Ureter (tissue), 1 donor: ENCODE measurements around the gene POLRMT. TPM values are rescaled to one million over a fixed set of nuclear protein-coding genes. Genes with fewer than 3 reads are reported as not detected.
"Not testable (repeated sequence)": the region's sequence is repeated elsewhere in the genome, so short reads cannot be mapped to it uniquely, and the experiment has no call there.

Experiments used
- DNase-seq: peaks from one replicate; pipeline ENCODE4 v3.0.0-alpha.2; 2020; ENCODE audit warnings: low spot score
- total RNA-seq: library from RNA; stranded (reverse); gene quantifications from one replicate; pipeline ENCODE4 v1.2.4, GENCODE V29; 2023
- donor health status: DM: yes; HTN: yes; CAD: no.

The POLRMT gene
- total RNA-seq, 1 donor from 2014 or later: 56.4 TPM

DNA sequence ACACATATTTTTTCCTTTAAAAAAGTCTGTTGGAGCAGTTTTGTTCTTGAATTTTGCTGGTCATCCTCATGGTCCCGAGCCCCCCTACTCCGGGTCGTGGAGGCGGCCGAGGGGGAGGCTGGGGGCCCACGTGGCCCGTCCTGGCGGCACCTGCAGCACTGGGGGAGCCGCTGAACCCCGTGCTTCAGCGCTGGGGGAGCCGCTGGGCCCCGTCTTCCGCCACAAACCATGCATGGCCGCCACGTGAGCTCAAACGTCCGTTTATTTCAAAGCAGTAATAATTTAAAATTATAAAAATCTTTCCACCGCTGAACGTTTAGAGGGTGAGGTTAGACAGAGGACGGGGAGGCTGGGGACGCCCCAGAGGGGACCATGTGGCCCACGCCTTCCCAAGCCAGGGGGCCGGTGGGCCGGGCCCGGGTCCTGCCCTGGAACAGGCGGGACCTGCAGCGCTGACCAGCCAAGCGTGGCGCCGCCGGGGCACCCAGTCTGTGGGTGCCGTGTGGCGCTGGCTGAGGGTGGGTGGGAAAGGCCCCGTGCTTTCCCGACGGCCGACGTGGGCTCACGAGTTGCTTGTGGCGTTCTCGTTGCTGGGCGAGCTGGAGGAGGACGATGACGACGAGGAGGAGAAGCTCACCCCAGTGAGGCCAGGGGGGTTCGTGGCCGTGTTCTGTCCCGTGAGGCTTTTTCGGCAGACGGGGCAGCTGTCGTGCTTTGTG, 14.4 kb upstream of the POLRMT start:
- no peak for DNase-seq

DNA sequence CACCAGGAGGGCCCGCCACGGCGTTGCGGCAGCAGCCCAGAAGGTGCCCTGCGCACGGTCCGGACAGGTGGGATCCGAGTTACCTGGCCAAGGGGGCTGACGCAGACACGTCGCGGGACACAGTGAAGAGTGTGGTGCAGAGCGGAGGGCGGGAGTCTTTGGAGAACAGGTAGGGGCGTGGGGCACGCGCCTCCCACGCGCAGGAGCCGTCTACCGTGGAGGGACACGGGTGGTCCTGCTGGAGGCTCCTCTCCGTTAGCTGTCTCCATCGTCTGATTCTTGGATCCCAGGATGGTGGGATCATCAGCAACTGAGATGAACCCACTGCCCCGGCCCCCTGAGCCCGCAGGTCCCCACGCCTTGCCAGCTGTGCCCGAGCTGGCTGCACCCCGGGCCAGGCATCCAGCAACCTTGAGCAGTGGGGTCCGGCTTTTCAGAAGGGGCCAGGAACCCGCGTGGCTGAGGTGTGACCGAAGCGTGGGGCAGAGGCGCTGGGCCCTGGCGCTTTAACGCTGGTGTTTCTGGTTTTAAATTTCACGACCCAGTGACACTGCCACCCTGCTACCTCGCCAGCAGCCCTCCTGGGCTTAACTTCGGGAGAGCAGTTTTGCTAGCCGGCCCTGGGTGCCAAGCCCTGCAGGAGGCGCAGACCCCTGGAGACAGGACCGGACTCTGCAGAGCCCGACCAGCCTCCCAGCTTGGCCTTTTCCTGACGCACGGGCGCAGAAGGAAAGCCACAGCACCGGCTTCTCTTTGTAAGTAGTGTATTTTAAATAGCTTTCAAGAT, 13.6 kb upstream of the POLRMT start:
- no peak for DNase-seq

DNA sequence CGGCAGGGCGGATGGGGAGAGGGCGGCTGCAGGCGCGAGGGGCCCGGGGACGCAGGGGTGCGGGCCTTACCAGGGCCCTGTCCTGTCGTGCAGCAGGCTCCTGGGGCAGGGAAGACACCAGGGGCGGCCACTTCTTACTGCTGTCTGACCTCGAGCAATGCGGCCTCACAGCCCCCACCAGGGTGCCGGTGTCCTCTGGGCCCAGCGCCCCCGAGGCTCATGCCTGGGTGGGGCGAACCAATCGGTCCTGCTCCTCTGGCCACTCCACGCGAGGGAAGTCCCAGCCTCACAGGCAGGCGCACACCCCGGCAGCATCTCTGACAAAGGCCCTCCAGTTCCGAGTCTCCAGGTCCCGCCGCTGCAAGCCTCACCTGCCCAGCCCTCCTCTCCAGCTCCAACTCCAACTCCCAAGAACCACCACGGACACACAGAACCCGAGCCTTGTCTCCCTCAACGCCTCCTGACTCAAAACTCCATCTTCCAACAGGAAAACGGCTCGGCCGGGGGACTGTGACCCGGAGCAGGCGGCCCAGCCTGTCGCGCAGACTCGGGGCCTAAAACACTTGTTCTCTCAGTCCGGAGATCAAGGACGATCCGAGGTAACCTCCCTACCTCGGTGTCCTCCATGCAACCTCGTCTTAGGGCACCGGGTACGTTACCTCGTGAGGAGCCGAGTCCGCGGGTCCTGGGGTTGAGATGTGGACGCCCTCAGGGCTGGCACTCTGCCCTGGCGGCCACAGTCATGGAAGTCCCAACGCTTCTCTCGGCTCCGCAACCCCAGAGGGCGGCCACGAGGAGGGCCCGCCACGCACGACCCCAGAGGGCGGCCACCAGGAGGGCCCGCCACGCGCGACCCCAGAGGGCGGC, 12.8 kb upstream of the POLRMT start:
- DNase-seq: no peak

DNA sequence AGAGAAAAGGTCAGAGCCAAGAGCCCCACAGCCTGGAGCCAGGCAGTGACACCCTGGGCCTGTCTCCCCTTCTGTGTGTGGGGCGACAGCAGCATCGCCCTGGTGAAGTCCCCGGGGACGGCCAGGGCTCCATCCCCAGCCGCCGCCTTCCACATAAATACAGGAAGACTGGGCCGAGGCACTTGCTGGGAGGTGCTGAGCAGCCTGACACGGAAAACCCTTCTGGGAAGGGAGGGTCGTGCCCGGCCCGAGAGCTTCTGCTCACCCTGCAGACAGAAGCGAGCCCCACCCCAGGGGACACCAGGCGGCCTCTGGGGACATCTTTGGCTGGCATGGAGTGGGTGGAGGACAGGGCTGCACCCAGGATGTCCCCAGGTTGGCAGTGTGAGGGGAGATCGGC, 11.5 kb upstream of the POLRMT start:
- no peak for DNase-seq

DNA sequence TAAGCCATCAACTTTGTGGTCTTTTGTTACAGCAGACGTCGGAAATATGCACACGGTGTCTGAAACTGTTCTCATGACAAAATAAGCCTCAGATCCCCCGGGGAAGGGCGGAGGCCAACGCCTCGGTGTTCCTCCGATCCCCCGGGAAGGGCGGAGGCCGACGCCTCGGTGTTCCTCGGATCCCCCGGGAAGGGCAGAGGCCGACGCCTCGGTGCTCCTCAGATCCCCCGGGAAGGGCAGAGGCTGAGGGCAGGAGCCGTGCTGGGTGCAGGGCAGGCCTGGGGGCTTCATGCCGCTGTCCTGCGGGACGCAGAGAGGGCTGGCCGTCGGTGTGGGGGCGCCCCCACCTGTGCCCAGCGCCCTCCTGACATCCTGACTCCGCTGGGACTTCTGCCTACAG, 11.0 kb upstream of the POLRMT start:
- no peak for DNase-seq

DNA sequence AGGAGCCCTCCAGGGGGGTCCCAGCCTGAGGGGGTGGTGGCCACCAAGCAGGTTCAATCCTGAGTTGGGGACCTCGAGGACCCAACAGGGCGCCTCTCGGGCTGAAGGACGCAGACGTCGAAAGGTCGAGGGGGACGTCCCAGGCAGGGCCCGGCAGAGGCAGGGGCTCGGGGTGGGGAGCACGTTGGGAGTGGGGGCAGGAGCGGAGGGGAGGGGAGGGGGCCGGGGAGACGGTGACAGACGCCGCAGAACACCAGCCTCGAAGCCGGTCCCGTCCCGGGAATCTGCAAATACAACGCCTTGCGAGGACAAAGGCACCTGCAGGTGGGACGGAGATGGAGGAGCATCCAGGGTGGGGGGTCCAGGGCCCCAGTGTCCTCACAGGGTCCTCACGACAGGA, 10.4 kb upstream of the POLRMT start:
- no peak for DNase-seq

DNA sequence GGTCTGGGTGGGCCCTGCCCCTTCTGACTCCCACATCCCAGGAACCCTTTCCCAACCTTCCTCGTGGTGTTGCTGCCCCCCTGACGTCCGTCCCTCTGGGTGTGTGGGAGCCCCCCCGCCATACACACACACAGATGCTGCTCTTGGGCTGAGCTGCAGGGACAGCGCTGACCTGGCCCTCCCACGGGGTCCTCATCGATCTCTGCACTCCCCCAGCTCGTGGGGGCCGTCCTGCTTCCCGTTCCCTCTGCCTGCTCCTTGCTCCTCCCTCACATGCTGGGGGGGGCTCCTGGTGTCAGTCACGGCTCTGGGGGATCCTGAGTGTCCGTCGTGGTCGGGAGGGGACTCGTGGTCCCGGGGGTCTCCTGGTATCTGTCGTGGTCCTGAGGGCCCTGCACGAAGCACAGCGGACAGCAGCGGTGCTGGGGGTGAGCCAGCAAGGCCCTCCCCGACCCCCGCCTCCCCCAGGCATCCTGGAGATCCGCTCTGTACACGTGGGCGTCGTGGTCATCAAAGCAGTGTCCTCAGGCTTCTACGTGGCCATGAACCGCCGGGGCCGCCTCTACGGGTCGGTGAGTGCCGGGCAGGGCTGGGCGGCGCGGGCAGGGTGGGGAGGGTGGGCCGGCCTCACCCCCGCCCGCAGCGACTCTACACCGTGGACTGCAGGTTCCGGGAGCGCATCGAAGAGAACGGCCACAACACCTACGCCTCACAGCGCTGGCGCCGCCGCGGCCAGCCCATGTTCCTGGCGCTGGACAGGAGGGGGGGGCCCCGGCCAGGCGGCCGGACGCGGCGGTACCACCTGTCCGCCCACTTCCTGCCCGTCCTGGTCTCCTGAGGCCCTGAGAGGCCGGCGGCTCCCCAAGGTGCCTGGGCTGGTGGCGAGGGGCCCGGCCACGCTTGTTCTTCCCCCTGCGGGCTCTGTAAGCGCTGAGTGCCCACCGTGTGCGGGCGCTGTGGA, 9.7 kb upstream of the POLRMT start:
- DNase-seq: no peak

DNA sequence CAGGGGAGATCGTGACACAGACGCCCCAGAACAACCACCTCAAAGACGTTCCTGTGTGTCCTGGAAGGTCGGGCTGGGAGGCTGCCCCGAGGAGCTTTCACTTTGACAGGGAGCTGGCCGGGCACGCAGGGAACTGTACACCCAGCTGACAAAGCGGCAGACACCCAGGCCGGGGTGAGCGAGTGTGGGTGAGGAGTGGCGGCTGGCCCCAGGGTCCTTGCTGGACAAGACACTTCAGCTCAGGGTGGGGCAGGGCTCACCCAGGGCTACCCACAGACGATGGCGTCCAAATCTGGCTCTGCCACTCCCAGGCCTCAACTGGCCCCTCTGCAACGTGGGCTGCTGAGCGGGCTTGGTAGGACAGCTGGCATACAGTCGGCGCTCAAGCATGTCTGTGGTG, 8.4 kb upstream of the POLRMT start:
- no peak for DNase-seq

DNA sequence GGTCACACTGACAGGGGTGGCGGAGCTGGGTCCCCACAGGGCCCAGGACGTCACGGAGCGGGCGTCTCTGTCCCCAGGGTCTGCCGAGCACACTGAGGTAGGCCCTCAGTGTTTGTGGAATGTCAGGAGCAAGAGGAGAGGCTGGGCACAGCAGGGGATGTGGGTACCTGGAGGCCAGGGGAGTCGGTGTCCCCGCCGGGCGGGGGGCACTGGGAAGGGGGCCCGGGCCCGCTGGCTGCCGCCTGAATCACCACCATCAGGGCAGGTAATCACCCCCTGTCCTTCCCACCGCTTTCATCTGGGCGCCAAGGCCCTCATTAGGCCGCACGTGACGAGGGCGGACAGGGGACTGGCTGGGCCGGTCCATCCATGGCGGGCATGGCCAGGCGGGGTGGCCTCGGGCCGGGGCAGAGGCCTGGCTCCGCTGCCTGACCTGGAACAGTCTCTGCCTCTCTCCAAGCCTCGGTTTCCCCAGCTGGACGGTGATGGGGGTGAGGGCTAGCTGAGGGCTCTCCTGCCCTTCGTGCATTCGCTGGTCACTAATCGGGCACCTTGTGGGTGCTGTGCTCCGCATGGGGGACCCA, 7.4 kb upstream of the POLRMT start:
- DNase-seq: no peak

DNA sequence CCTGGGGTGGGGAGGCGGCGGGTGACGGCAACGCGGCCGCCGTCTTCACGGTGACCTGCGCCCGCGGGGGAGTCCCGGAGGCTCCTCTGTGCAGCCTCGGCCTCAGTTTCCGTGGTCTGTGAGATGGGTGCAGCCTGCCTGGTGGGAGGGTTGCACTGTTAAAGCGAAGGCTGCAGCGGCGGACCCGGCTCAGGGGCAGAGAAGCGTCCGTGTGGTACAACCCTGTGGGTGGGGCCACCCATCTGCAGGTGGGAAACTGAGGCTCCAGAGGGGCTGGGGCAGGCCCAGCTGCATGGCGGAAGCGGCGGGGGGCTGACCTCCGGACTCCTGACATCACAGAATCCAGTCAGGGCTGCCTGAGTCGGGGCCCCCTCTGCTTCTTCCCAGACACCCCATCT, 6.8 kb upstream of the POLRMT start:
- no peak for DNase-seq

DNA sequence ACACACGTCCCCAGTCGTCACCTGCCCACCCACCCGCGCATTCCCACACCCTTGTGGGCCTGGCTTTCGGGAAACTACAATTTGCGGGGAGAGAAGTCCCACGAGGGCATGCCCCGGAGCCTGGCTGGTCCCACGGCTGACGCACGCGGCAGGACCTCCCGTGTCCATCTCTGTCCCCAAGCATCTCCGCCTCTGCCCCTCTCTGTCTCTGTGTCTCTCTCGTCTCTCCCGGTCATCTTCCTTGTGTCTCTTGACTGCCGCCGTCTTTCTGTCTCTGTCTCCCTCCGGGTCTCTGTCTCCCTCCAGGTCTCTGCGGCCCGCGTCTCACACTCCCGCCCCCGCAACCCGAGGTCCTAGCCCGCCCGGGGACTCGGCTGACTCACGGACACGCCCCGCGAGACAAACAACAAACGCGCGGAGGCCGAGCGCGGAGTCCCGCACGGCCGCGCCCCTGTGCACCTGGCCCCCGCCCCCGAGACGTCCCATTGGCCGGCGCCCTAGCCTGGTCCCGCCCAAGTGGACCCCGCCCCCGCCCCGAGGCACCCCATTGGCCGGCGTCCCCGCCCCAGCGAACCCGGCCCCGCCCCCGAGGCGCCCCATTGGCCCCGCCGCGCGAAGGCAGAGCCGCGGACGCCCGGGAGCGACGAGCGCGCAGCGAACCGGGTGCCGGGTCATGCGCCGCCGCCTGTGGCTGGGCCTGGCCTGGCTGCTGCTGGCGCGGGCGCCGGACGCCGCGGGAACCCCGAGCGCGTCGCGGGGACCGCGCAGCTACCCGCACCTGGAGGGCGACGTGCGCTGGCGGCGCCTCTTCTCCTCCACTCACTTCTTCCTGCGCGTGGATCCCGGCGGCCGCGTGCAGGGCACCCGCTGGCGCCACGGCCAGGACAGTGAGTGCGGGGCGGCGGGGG, 6.2 kb upstream of the POLRMT start, which contains the start of gene FGF22:
FGF22 (plus strand) TSS at position 627 of the 908 bp plus-strand sequence; CDS start at position 674, 47 bp downstream.
- peak; percentile 91 for DNase-seq

DNA sequence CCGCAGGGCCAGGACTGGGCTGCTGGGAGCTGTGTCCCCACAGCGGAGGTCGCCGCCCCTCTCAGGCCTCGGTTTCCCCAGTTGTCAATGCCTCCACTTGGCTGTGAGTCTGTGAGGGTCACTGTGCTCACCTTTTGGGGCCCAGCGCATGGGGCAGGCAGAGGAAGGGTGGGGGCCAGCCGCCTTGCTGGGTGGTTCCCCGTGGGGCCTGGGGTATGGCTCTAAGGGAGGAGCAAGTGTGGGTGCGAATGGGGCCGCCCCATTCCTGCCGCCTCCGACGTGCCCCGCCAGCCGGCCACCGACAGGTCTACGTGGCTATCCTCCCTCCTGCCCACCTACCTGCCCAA, 5.5 kb upstream of the POLRMT start:
- no peak for DNase-seq

DNA sequence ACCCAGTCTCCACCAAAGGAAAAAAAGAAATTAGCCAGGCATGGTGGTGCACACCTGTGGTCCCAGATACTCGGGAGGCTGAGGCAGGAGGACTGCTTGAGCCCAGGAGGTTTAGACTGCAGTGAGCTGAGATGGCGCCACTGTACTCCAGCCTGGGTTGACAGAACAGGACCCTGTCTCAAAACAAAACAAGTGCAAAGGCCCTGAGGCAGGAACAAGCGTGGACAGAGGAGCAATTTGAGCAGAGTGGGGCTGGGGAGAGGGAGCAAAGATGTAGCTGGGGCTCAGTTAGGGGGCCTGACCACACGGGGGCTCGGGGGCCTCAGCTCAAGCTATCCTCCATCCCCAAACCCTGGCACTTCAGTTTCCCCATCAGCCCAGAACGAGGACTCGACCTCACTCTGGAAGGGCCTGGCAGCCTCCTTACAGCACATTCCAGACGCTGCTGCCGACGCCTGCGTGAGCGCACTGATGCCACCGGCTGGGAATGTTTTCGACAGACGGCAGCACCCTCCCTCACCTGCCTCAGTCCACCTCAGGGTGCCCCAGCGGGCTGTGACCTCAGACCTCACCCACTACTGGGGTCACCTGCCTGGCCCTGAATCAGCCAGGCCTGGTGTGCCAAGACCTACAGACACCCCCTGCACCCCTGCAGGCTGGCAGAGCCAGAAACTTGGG, 1.8 kb upstream of the POLRMT start:
- DNase-seq: no peak

DNA sequence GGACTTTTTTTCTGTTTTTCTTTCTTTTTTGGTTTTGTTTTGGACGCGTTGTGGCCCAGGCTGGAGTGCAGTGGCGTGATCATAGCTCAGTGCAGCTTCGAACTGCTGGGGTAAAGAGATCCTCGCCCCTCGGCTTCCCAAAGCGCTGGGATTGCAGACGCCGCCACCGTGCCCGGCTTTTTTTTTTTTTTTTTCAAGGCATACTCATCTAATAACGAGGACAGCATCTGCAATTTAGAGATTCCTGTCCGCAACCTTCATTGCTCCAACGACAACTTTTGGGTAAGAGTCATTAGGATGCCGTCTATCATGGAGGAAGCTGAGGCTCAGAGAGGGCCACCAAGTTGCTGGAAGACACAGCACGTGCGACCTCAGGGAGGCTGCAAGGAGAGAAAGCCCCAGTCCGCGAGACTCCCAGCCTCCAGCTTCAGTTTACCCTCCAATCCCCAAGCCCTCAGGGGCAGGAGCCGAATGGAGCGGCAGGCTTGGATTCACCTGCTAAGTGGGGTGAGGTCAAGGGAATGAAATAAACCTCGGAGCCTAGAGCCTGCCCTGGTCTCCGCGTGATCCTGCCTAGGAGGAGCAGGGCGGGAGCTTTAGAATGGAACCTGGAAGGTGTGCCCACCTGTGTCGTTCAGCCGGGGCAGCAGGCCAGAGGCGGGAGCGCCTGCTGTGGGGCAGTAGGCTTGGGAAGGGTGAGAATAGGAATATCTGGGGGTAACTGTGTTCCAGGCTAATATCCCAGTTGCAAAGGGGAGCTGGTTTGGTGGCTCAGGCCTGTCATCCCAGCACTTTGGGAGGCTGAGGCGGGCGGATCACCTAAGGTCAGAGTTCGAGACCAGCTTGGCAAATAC, 676 bp upstream of the POLRMT start:
- DNase-seq: no peak

DNA sequence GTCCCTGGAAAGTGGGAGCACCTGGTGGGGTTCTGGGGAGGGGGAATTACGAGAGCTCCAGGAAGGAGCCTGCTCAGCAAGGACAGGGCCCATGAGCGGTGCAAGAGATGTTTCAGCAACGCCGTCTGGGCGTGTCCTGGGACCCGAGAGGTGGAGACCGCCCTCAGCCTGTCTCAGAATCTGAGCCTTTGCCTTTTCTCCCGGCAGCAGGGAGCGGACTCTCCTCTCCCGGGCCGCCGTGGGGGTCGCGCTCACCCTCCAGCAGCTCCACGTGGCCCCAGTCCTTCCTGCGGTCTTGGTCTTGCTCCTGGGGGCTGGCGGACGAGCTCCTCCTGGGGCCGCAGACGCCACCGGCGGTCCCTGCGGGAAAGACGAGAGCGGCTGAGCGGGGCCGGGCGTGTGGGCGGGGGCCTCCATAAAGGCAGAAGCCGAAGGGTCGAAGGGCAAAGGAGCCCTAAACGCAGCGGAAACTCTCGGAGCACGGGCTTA, 714 bp downstream of the POLRMT start:
- no peak for DNase-seq

DNA sequence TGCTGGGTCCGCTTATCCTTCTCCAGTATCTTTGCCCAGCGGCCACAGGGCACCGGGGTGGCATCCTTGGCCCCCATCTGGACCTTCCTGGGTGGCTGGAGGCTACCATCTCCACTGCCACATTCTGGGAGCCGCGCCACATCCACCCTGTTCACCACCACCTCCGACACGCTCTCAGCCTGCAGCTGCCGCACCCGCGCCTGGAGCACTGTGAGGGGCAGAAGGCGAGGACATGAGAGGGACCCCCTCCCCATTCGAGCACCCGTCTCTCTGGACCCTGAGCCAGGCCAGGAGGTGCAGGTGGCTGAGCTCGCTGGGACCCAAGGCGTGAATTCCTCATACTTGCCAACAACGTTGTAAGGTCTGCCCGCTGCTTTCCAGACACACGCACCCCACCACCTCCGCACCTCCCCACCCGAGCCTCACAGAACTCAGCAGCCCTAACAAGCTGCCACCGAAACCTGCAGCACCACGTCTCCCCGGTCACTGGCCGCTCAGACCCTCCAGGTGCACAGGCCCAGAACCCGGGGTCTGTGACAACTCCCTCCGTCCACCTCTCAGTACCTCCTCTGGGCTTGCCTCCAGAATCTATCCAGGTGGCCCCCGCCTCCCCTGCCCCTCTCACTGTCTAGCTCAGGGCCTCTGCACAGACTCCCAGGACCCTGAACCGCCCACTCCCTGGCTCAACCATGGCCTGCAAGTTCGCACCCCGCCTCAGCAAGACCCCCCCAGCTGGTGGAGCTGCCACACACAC, 3.2 kb downstream of the POLRMT start:
- DNase-seq: no peak

DNA sequence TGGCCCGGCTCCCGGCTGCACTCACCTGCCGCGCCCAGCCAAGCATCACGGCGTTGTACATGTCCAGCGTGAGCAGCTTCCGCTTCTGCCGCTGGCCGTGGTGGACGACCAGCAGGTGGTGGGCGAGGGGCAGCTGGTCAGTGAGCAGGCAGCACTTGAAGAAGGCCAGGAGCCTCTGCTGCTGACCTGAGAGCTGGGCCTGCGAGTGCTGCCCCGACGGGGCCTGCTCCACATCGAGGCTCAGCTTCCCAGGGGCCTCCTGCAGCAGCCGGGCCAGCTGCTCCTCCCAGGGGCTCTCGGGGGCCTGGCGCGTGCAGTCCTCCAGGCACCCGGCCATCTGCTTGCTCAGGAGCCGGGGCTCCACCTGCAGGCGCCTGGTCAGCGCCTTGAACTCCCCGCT, 3.8 kb downstream of the POLRMT start:
- DNase-seq: not testable (repeated sequence)
